Measurements from ENCODE around the gene SPDEF. TPM values are rescaled to one million over a fixed set of nuclear protein-coding genes. Genes with fewer than 3 reads are reported as not detected.

SPDEF gene
- total and polyA plus RNA-seq, 10 of the 15 experiments (the other 5 are each of a cell fraction or from before 2014, with no cell fraction given): not detected

DNA sequence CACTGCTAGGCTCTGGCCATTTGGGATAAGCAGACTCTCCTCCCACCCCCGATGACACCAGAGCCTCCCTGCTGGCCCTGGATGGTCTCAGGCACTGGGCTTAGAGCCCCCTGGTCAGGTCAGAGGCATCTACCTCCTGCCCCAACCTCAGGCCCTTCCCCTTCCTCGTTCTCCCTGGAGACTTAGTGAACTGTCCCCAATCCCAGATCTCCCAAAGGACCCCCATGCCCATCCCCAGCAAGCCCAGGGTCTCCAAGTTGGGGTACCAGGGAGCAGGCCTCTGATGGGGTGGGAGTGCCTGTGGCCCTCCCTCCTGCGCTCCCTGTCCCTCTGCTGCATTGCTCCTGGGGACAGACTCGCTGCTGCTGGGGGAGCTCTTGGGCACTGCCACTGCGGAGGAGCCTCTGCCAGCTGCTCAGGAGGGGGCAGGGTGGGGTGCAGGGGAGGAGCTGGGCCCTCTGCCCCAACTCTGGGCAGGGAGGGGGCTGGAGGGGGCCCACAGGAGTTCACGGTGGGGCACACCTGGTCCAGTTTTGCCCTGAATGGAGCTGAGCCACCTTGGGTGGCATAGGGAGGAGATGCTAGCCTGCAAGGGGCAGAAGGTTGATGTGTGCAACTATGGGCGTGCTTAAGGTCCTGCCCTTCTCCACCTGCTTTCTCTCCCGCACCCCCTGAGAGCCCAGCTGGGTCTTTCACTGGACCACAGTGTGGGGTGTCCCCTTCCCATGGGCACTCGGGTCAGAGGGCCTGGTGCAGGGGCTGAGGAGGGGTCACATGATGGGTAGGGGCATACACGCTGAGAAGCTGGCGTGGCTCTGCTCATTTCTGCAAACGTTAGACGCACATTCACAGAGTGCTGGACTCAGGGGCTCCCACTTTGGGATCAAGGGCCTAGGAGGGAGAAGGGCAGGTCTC is 40.4 kb downstream of the SPDEF start:
- CTCF ChIA-PET: no interaction called here
- H3K4me3 ChIP-seq: no peak overlapping the region
- no peaks in the 10 kb centered on the region for H3K27me3 ChIP-seq (replicated peaks in 1 of 2; ENCODE audit: control insufficient read depth in 2 of 2, insufficient read depth in 2 of 2, low read length in 1 of 2)
- RAD21 ChIA-PET (ENCODE audit: unreplicated experiment): no interaction called here
- no peak for ATAC-seq
- no peak for DNase-seq (ENCODE audit: low read depth, low spot score)
- H3K9me3 ChIP-seq (replicated peaks; ENCODE audit: control insufficient read depth, insufficient read depth, low read length): no peaks in the 10 kb centered on the region
- intact Hi-C loops (cut with micrococcal nuclease; ENCODE audit: unreplicated experiment) (no loop called here), in situ Hi-C loops (cut with MboI) (no loop called here)
- H4K20me1 ChIP-seq (ENCODE audit: control insufficient read depth, insufficient read depth): no peaks in the 10 kb centered on the region
- no TSS peak for BruUV-seq (replicated peaks)
- H2AFZ ChIP-seq (ENCODE audit: control insufficient read depth, low read depth, low read length): no peak overlapping the region
- H3K9ac ChIP-seq (ENCODE audit: control insufficient read depth, insufficient read depth, low read length): no peak overlapping the region
- H3K27ac ChIP-seq (ENCODE audit: control insufficient read depth, insufficient read depth): no peak overlapping the region
- POLR2A ChIA-PET: no interaction called here
- SMC1A ChIA-PET (ENCODE audit: uncharacterized antibody, unreplicated experiment): interaction anchor here (1.4 kb wide), 1 partner anchor 94 kb away, joined by 3 read pairs; no protein-coding TSS in a partner anchor
- 37% methylated on average over 13 of the region's 13 CpGs for WGBS (ENCODE audit: insufficient coverage, insufficient replicate concordance, low lambda C conversion rate, missing lambda C conversion rate)
- H3K36me3 ChIP-seq (ENCODE audit: control insufficient read depth in 2 of 2, insufficient read depth in 2 of 2, low read length in 1 of 2): no peaks in the 10 kb centered on the region
- no peak for FAIRE-seq
- H3K4me2 ChIP-seq (ENCODE audit: control insufficient read depth, insufficient read depth): no peak overlapping the region
- H3K79me2 ChIP-seq (ENCODE audit: control insufficient read depth, insufficient read depth, low read length): no peaks in the 10 kb centered on the region
- H3K4me1 ChIP-seq (ENCODE audit: control insufficient read depth, insufficient read depth, low read length): no peaks in the 10 kb centered on the region
- TF ChIP-seq, protein P1, sequence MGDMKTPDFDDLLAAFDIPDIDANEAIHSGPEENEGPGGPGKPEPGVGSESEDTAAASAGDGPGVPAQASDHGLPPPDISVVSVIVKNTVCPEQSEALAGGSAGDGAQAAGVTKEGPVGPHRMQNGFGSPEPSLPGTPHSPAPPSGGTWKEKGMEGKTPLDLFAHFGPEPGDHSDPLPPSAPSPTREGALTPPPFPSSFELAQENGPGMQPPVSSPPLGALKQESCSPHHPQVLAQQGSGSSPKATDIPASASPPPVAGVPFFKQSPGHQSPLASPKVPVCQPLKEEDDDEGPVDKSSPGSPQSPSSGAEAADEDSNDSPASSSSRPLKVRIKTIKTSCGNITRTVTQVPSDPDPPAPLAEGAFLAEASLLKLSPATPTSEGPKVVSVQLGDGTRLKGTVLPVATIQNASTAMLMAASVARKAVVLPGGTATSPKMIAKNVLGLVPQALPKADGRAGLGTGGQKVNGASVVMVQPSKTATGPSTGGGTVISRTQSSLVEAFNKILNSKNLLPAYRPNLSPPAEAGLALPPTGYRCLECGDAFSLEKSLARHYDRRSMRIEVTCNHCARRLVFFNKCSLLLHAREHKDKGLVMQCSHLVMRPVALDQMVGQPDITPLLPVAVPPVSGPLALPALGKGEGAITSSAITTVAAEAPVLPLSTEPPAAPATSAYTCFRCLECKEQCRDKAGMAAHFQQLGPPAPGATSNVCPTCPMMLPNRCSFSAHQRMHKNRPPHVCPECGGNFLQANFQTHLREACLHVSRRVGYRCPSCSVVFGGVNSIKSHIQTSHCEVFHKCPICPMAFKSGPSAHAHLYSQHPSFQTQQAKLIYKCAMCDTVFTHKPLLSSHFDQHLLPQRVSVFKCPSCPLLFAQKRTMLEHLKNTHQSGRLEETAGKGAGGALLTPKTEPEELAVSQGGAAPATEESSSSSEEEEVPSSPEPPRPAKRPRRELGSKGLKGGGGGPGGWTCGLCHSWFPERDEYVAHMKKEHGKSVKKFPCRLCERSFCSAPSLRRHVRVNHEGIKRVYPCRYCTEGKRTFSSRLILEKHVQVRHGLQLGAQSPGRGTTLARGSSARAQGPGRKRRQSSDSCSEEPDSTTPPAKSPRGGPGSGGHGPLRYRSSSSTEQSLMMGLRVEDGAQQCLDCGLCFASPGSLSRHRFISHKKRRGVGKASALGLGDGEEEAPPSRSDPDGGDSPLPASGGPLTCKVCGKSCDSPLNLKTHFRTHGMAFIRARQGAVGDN (IDR thresholded peaks at IDR 0.05): no peak
- TF ChIP-seq ZBED1 (IDR thresholded peaks at IDR 0.05; ENCODE audit: borderline replicate concordance) (no peak), SREBF2 (IDR thresholded peaks at IDR 0.05; ENCODE audit: low read length) (no peak), IKZF1 (conservative IDR thresholded peaks at IDR 0.05) (no peak), NFYA (IDR thresholded peaks at IDR 0.05; ENCODE audit: borderline replicate concordance, low read depth, low read length) (no peak), NR2C2 (IDR thresholded peaks at IDR 0.05; ENCODE audit: borderline replicate concordance, control insufficient read depth, insufficient read length, low read depth) (no peak), RBBP5 (conservative IDR thresholded peaks at IDR 0.05) (no peak), NFYB (IDR thresholded peaks at IDR 0.05; ENCODE audit: insufficient read depth, low read depth, low read length) (no peak)
- TF ChIP-seq, protein P2, sequence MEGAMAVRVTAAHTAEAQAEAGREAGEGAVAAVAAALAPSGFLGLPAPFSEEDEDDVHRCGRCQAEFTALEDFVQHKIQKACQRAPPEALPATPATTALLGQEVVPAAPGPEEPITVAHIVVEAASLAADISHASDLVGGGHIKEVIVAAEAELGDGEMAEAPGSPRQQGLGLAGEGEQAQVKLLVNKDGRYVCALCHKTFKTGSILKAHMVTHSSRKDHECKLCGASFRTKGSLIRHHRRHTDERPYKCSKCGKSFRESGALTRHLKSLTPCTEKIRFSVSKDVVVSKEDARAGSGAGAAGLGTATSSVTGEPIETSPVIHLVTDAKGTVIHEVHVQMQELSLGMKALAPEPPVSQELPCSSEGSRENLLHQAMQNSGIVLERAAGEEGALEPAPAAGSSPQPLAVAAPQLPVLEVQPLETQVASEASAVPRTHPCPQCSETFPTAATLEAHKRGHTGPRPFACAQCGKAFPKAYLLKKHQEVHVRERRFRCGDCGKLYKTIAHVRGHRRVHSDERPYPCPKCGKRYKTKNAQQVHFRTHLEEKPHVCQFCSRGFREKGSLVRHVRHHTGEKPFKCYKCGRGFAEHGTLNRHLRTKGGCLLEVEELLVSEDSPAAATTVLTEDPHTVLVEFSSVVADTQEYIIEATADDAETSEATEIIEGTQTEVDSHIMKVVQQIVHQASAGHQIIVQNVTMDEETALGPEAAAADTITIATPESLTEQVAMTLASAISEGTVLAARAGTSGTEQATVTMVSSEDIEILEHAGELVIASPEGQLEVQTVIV (IDR thresholded peaks at IDR 0.05; ENCODE audit: borderline replicate concordance, partially characterized antibody): no peak
- TF ChIP-seq, protein P3, sequence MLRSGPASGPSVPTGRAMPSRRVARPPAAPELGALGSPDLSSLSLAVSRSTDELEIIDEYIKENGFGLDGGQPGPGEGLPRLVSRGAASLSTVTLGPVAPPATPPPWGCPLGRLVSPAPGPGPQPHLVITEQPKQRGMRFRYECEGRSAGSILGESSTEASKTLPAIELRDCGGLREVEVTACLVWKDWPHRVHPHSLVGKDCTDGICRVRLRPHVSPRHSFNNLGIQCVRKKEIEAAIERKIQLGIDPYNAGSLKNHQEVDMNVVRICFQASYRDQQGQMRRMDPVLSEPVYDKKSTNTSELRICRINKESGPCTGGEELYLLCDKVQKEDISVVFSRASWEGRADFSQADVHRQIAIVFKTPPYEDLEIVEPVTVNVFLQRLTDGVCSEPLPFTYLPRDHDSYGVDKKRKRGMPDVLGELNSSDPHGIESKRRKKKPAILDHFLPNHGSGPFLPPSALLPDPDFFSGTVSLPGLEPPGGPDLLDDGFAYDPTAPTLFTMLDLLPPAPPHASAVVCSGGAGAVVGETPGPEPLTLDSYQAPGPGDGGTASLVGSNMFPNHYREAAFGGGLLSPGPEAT (IDR thresholded peaks at IDR 0.05; ENCODE audit: low read depth): no peak
- TF ChIP-seq, protein P4, sequence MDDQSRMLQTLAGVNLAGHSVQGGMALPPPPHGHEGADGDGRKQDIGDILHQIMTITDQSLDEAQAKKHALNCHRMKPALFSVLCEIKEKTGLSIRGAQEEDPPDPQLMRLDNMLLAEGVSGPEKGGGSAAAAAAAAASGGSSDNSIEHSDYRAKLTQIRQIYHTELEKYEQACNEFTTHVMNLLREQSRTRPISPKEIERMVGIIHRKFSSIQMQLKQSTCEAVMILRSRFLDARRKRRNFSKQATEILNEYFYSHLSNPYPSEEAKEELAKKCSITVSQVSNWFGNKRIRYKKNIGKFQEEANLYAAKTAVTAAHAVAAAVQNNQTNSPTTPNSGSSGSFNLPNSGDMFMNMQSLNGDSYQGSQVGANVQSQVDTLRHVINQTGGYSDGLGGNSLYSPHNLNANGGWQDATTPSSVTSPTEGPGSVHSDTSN (IDR thresholded peaks at IDR 0.05; ENCODE audit: insufficient replicate concordance, low read depth, low read length): no peak

All from GM12878 (cell line).